Fibroblast of pulmonary artery (primary cell): ENCODE data around the gene ZHX3.

Experiments
- DNase-seq: peaks from one replicate; pipeline ENCODE4 v3.0.0-alpha.2; 2010; ENCODE audit warnings: low read depth
- H3K4me3 ChIP-seq: replicated peaks from 2 replicates; pipeline ENCODE4 v1.5.1; 2011; ENCODE audit warnings: low read depth, mild to moderate bottlenecking, control low read depth, low read length, moderate library complexity
- CTCF ChIP-seq: IDR thresholded peaks from 2 replicates; pipeline ENCODE4 v1.5.1; 2011; ENCODE audit warnings: mild to moderate bottlenecking, control low read depth, low read length, inconsistent platforms; ENCODE audit errors: missing control alignments

Gene ZHX3

DNA sequence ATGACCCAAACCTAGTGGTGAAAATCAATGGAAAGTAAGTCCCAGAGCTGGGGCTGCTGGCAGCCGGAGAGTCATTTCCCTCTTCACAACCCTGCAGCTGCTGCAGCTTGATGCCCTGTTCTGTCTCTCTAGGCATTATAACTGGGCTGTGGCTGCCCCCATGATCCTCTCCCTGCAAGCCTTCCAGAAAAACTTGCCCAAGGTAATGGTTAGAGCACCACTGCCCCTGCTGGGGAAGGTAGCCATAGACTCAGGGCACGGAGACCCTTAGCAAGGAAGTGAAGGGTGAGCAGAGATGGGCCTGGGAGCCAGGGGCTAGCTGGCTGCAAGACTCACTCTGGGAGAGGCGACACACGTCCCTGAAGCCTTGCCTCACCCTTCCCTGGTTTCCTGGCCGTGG lies 35.1 kb upstream of the ZHX3 start:
- TF ChIP-seq CTCF: no peak
- no peak for DNase-seq

DNA sequence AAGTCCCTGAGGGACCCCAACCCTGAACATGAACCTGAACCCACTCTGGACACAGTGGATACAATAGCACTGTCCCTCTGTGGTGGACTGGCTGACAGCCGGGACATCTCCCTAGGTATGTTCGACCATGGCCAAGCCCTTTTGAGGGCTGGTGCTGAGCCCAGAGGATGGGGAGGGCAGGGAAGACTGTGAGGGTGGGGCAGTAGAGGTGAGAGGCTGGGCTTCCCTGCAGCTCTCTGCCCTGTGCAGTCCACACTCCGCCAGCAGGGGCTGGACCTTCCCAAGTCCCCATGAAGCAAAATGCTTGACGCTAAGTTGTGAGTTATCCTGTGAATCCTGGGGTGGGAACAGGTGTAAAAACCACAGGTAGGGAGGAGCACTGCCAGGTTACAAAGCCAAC lies 34.6 kb upstream of the ZHX3 start:
- TF ChIP-seq CTCF: peak; percentile 4
- DNase-seq: no peak
- no peak overlapping the region for H3K4me3 ChIP-seq

More for the DNA sequence above, 35.1 kb upstream of the ZHX3 start:
- no peak overlapping the region for H3K4me3 ChIP-seq

- H3K4me3 ChIP-seq: no peak overlapping the region
- TF ChIP-seq CTCF: no peak
- DNase-seq: no peak
Measured at GRCh38 chr20:41350408-41350962, 33.0 kb upstream of the ZHX3 start.

GRCh38 chr20:41349943-41350342 lies 32.4 kb upstream of the ZHX3 start:
- no peak for DNase-seq
- TF ChIP-seq CTCF: no peak
- no peak overlapping the region for H3K4me3 ChIP-seq

DNA sequence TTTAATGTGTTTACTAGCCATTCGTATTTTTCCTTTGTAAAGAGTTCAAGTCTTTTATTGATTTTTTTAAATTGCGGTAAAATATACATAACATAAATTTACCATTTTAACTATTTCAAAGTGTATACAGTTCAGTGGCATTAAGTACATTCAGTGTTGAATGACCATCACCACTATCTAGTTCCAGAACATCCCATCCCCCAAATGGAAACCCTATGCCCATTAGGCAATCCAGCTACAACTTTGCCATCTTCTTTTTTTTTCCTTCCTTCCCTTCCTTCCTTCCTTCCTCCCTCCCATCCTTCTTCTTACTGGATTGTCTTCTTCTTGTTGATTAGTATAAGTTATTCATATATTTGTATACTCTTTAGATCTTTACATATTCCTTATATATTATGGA lies 31.7 kb upstream of the ZHX3 start:
- no peak for TF ChIP-seq CTCF
- DNase-seq: no peak
- no peak overlapping the region for H3K4me3 ChIP-seq

- H3K4me3 ChIP-seq: no peak overlapping the region
- TF ChIP-seq CTCF: no peak
- no peak for DNase-seq
Measured at GRCh38 chr20:41348430-41349172, 31.1 kb upstream of the ZHX3 start.
